Upper lobe of left lung (tissue), 6 donors: ENCODE results near the gene MUC5AC. TPM values are rescaled to one million over a fixed set of nuclear protein-coding genes. Genes with fewer than 3 reads are reported as not detected.
"Not testable (repeated sequence)": the region's sequence is repeated elsewhere in the genome, so short reads cannot be mapped to it uniquely, and the experiment has no call there.

Experiments
- ATAC-seq, 2 donors: fragments of 200-7000 bp; cut with Tn5 transposase; one replicate each; pipeline ENCODE4 v1.9.1; 2022; ENCODE audit warnings: mild to moderate bottlenecking in 2 of 2, moderate library complexity in 2 of 2; ENCODE audit not compliant: low FRiP score in 2 of 2
- DNase-seq, 2 donors: peaks; one replicate each; pipeline ENCODE4 v3.0.0-alpha.2; 2019 to 2020
- H3K27ac ChIP-seq, 4 donors: fragments of 200-600 bp; sonication (generic); one replicate each; pipeline ENCODE4 v1.5.1; 2016 to 2019
- H3K27me3 ChIP-seq, 4 donors: fragments of 200-600 bp; sonication (generic); one replicate each; pipeline ENCODE4 v1.5.1; 2017 to 2019
- H3K36me3 ChIP-seq, 4 donors: fragments of 200-600 bp; sonication (generic); one replicate each; pipeline ENCODE4 v1.5.1; 2016 to 2019
- H3K4me1 ChIP-seq, 4 donors: fragments of 200-600 bp; sonication (generic); one replicate each; pipeline ENCODE4 v1.5.1; 2018 to 2019
- H3K4me3 ChIP-seq, 4 donors: fragments of 200-600 bp; sonication (generic); one replicate each; pipeline ENCODE4 v1.5.1; 2017 to 2019; ENCODE audit warnings: mild to moderate bottlenecking in 2 of 4, moderate library complexity in 1 of 4
- H3K9me3 ChIP-seq, 4 donors: fragments of 200-600 bp; sonication (generic); one replicate each; pipeline ENCODE4 v1.5.1; 2018 to 2019
- CTCF ChIP-seq, 6 experiments: fragments of 450-650 bp in 4 of 6; fragments of 200-600 bp in 2 of 6; sonication (generic) in 2 of 6; IDR thresholded peaks; one replicate each; pipeline ENCODE4 v1.5.1; 2016 to 2019; ENCODE audit warnings: antibody characterized with exemption in 6 of 6
- EP300 ChIP-seq, 4 donors: sonication (generic); formaldehyde crosslinking; IDR thresholded peaks; one replicate each; pipeline ENCODE4 v1.5.1; 2017; ENCODE audit warnings: antibody characterized with exemption in 4 of 4, control low read depth in 2 of 4
- POLR2A ChIP-seq, 4 donors: fragments of 450-650 bp; IDR thresholded peaks; one replicate each; pipeline ENCODE4 v1.5.1; 2016 to 2017; ENCODE audit warnings: antibody characterized with exemption in 4 of 4, mild to moderate bottlenecking in 2 of 4
- POLR2AphosphoS5 ChIP-seq, 2 donors: sonication (generic); formaldehyde crosslinking; IDR thresholded peaks; one replicate each; pipeline ENCODE4 v1.5.1; 2017; ENCODE audit warnings: antibody characterized with exemption in 2 of 2
- WGBS, 2 donors: methylation state at CpG; one replicate each; pipeline ENCODE4 v1.1.5; 2017 to 2018; 5-methylcytosine and 5-hydroxymethylcytosine counted together
- total RNA-seq, 6 donors: library from RNA; depleted of rRNA in 4 of 6; stranded (reverse); fragments of >200 nt in 4 of 6; gene quantifications; one replicate each; pipeline versions ENCODE4 v1.1.0 to v1.2.1, GENCODE V29; 2016 to 2021
- donor health status: DM: no; HTN: no; CAD: no; lungs with moderate emphysema.
- donor health status: DM: no; HTN: yes; CAD: no; lungs with severe emphysema.

Gene MUC5AC
- total RNA-seq, 6 donors from 2014 or later: under 0.01 to 7.3 (median 0.78) TPM; not detected in 1

GRCh38 chr11:1153105-1153950 is 4.4 kb upstream of the MUC5AC start:
- H3K9me3 ChIP-seq: no peaks in the 10 kb centered on the region
- ATAC-seq (no peak), DNase-seq (peak; percentile 15 to 82)
- no peaks in the 10 kb centered on the region for H3K4me1 ChIP-seq
- no peak overlapping the region for H3K27ac ChIP-seq
- H3K4me3 ChIP-seq: no peak overlapping the region
- no peaks in the 10 kb centered on the region for H3K36me3 ChIP-seq
- WGBS, 2 donors: 60 to 86% methylated on average over 1 to 28 of the region's 28 CpGs
- H3K27me3 ChIP-seq: no peaks in the 10 kb centered on the region
- TF ChIP-seq CTCF (IDR thresholded peaks at IDR 0.05) (no peak), POLR2A (IDR thresholded peaks at IDR 0.05) (no peak), POLR2AphosphoS5 (IDR thresholded peaks at IDR 0.05) (no peak), EP300 (IDR thresholded peaks at IDR 0.05) (no peak)

- ATAC-seq (peak; percentile 74 to 91), DNase-seq (peak; percentile 34 to 85)
- Histone ChIP-seq H3K27me3 (no peaks in the 10 kb centered on the region), H3K36me3 (no peaks in the 10 kb centered on the region), H3K4me1 (no peaks in the 10 kb centered on the region), H3K27ac (no peak overlapping the region), H3K9me3 (no peaks in the 10 kb centered on the region), H3K4me3 (no peak overlapping the region)
- no peak for TF ChIP-seq CTCF (IDR thresholded peaks at IDR 0.05)
- no peak for TF ChIP-seq POLR2A (IDR thresholded peaks at IDR 0.05)
- no peak for TF ChIP-seq POLR2AphosphoS5 (IDR thresholded peaks at IDR 0.05)
- no peak for TF ChIP-seq EP300 (IDR thresholded peaks at IDR 0.05)
- 67 to 77% methylated on average over 1 to 13 of the region's 14 CpGs for WGBS, 2 donors
Observed at GRCh38 chr11:1153951-1154493, 3.7 kb upstream of the MUC5AC start.

GRCh38 chr11:1154656-1155055 is 3.1 kb upstream of the MUC5AC start:
- H3K36me3 ChIP-seq, H3K4me1 ChIP-seq, ATAC-seq, H3K27ac ChIP-seq, H3K27me3 ChIP-seq, H3K9me3 ChIP-seq, DNase-seq, H3K4me3 ChIP-seq: not testable (repeated sequence)
- WGBS, 2 donors: 85 to 100% methylated on average over 1 to 3 of the region's 3 CpGs

- H3K4me3 ChIP-seq: no peak overlapping the region
- no peak for DNase-seq
Observed at GRCh38 chr11:1155274-1155693, 2.5 kb upstream of the MUC5AC start.

More at GRCh38 chr11:1155274-1155693, 2.5 kb upstream of the MUC5AC start:
- H3K4me1 ChIP-seq: no peaks in the 10 kb centered on the region
- H3K27ac ChIP-seq: no peak overlapping the region
- no peaks in the 10 kb centered on the region for H3K36me3 ChIP-seq
- no peak for ATAC-seq
- TF ChIP-seq CTCF (IDR thresholded peaks at IDR 0.05) (no peak), EP300 (IDR thresholded peaks at IDR 0.05) (no peak), POLR2A (IDR thresholded peaks at IDR 0.05) (no peak), POLR2AphosphoS5 (IDR thresholded peaks at IDR 0.05) (no peak)
- no peaks in the 10 kb centered on the region for H3K9me3 ChIP-seq
- no peaks in the 10 kb centered on the region for H3K27me3 ChIP-seq
